Transverse colon (tissue), 4 donors: Measurements from ENCODE around the gene CABCOCO1. TPM values are rescaled to one million over a fixed set of nuclear protein-coding genes. Genes with fewer than 3 reads are reported as not detected.

Experiments used
- DNase-seq: peaks from one replicate; pipeline ENCODE4 v3.0.0-alpha.2; 2019
- H3K27ac ChIP-seq, 4 donors: fragments of 200-600 bp; sonication (generic); 2 replicates each; pipeline ENCODE4 v1.5.1; 2016 to 2018; ENCODE audit warnings: inconsistent platforms in 4 of 4
- H3K27me3 ChIP-seq: fragments of 200-600 bp; sonication (generic); 2 replicates; pipeline ENCODE4 v1.5.1; 2017; ENCODE audit warnings: inconsistent platforms
- H3K36me3 ChIP-seq, 4 donors: fragments of 200-600 bp; sonication (generic); 2 replicates each; pipeline ENCODE4 v1.5.1; 2017 to 2019; ENCODE audit warnings: inconsistent platforms in 4 of 4
- H3K4me1 ChIP-seq, 4 donors: fragments of 200-600 bp; sonication (generic); 2 replicates each; pipeline ENCODE4 v1.5.1; 2017 to 2020; ENCODE audit warnings: inconsistent platforms in 4 of 4
- H3K4me3 ChIP-seq, 4 donors: fragments of 200-600 bp; sonication (generic); 1 replicate in 1 of 4; 2 replicates in 3 of 4; pipeline versions ENCODE4 v1.5.1 to v1.6.1; 2017 to 2019; ENCODE audit warnings: inconsistent platforms in 4 of 4
- H3K9me3 ChIP-seq, 2 donors: fragments of 200-600 bp; sonication (generic); 2 replicates each; pipeline ENCODE4 v1.5.1; 2017 to 2019; ENCODE audit warnings: inconsistent platforms in 2 of 2
- CTCF ChIP-seq, 5 experiments: fragments of 200-600 bp in 3 of 5; fragments of 450-650 bp in 2 of 5; sonication (generic) in 3 of 5; IDR thresholded peaks; 1 replicate in 2 of 5; 2 replicates in 3 of 5; pipeline ENCODE4 v1.5.1; 2016 to 2017; ENCODE audit warnings: antibody characterized with exemption in 5 of 5, inconsistent platforms in 3 of 5, mild to moderate bottlenecking in 2 of 5, moderate library complexity in 1 of 5
- EP300 ChIP-seq: sonication (generic); formaldehyde crosslinking; IDR thresholded peaks from one replicate; pipeline ENCODE4 v1.6.1; 2017; ENCODE audit warnings: antibody characterized with exemption, low read depth
- POLR2A ChIP-seq: fragments of 450-650 bp; IDR thresholded peaks from one replicate; pipeline ENCODE4 v1.6.1; 2016; ENCODE audit warnings: antibody characterized with exemption, mild to moderate bottlenecking, moderate library complexity
- POLR2AphosphoS5 ChIP-seq, 3 donors: sonication (generic); formaldehyde crosslinking; IDR thresholded peaks; one replicate each; pipeline ENCODE4 v1.6.1; 2016; ENCODE audit warnings: antibody characterized with exemption in 3 of 3
- WGBS, 2 donors: methylation state at CpG; one replicate each; pipeline ENCODE4 v1.1.5; 2018; ENCODE audit warnings: low coverage in 1 of 2; 5-methylcytosine and 5-hydroxymethylcytosine counted together
- in situ Hi-C, 4 donors: fragments of 200-750 bp; cut with MboI; loops; one replicate each; pipeline versions ENCODE4 v1.15.0 to v1.15.1; 2017; ENCODE audit warnings: low sequenced_read_pairs in 3 of 4, low pct_ligation_motif_present in 1 of 4, low pct_unique_long_range_greater_than_20kb in 1 of 4
- intact Hi-C: fragments of 100-400 bp; cut with DNase I; formaldehyde crosslinking; loops from one replicate; pipeline ENCODE4 v1.15.1; 2023; ENCODE audit warnings: low total_unique reads
- total RNA-seq, 4 donors: library from RNA; depleted of rRNA; stranded (reverse); fragments of >200 nt; gene quantifications; one replicate each; pipeline ENCODE4 v1.1.0, GENCODE V29; 2016

The CABCOCO1 gene
- total RNA-seq, 4 donors from 2014 or later: not detected

- TF ChIP-seq CTCF (IDR thresholded peaks at IDR 0.05) (no peak), POLR2AphosphoS5 (IDR thresholded peaks at IDR 0.05) (no peak), EP300 (no peak)
- Histone ChIP-seq H3K27ac (no peak overlapping the region), H3K27me3 (no peaks in the 10 kb centered on the region), H3K4me3 (no peak overlapping the region), H3K4me1 (peaks cover 0 to 11% (median 0%) of the 10 kb centered on the region in 4 donors), H3K9me3 (no peaks in the 10 kb centered on the region), H3K36me3 (no peaks in the 10 kb centered on the region)
- WGBS, 2 donors: 48 to 65% methylated on average over 2 of the region's 2 CpGs
- intact Hi-C loops (no loop called here), in situ Hi-C loops (no loop called here)
- no peak for DNase-seq
These were observed 38.5 kb downstream of the CABCOCO1 start for GRCh38 chr10:61701055-61701705.

- no peaks in the 10 kb centered on the region for H3K27me3 ChIP-seq
- no peak overlapping the region for H3K27ac ChIP-seq
- peaks cover 0 to 11% (median 0%) of the 10 kb centered on the region in 4 donors for H3K4me1 ChIP-seq
- no peak overlapping the region for H3K4me3 ChIP-seq
- WGBS, 2 donors: 62 to 74% methylated on average over 2 of the region's 2 CpGs
- H3K36me3 ChIP-seq: no peaks in the 10 kb centered on the region
- no peak for TF ChIP-seq CTCF (IDR thresholded peaks at IDR 0.05)
- no peak for TF ChIP-seq EP300
- TF ChIP-seq POLR2A: no peak
- TF ChIP-seq POLR2AphosphoS5 (IDR thresholded peaks at IDR 0.05): no peak
- H3K9me3 ChIP-seq: no peaks in the 10 kb centered on the region
- in situ Hi-C loops (no loop called here), intact Hi-C loops (no loop called here)
- DNase-seq: no peak
These were observed 39.0 kb downstream of the CABCOCO1 start for GRCh38 chr10:61701706-61702105.

- Histone ChIP-seq H3K36me3 (no peaks in the 10 kb centered on the region), H3K4me1 (peaks cover 0 to 11% (median 0%) of the 10 kb centered on the region in 4 donors), H3K4me3 (no peak overlapping the region), H3K27me3 (no peaks in the 10 kb centered on the region), H3K9me3 (no peaks in the 10 kb centered on the region), H3K27ac (no peak overlapping the region)
- DNase-seq: no peak
- intact Hi-C loops (no loop called here), in situ Hi-C loops (no loop called here)
- WGBS, 2 donors: 53 to 77% methylated on average over 2 of the region's 2 CpGs
- TF ChIP-seq CTCF (IDR thresholded peaks at IDR 0.05): no peak
- no peak for TF ChIP-seq EP300
- no peak for TF ChIP-seq POLR2AphosphoS5 (IDR thresholded peaks at IDR 0.05)
These were observed 39.9 kb downstream of the CABCOCO1 start for GRCh38 chr10:61702584-61702983.

GRCh38 chr10:61705022-61705613 is 42.4 kb downstream of the CABCOCO1 start:
- no peak for DNase-seq
- no peaks in the 10 kb centered on the region for H3K36me3 ChIP-seq
- H3K4me1 ChIP-seq: peaks cover 0 to 4% (median 0%) of the 10 kb centered on the region in 4 donors
- intact Hi-C loops: no loop called here
- in situ Hi-C loops: no loop called here
- no peaks in the 10 kb centered on the region for H3K27me3 ChIP-seq
- WGBS, 2 donors: 57 to 66% methylated on average over 1 of the region's 1 CpG
- H3K9me3 ChIP-seq: no peaks in the 10 kb centered on the region
- no peak overlapping the region for H3K4me3 ChIP-seq
- no peak for TF ChIP-seq POLR2A
- TF ChIP-seq CTCF (IDR thresholded peaks at IDR 0.05): no peak
- no peak for TF ChIP-seq EP300
- TF ChIP-seq POLR2AphosphoS5 (IDR thresholded peaks at IDR 0.05): no peak
- no peak overlapping the region for H3K27ac ChIP-seq
